Measurements from ENCODE around the gene MIPOL1. TPM values are rescaled to one million over a fixed set of nuclear protein-coding genes. Genes with fewer than 3 reads are reported as not detected.

The MIPOL1 gene, protein sequence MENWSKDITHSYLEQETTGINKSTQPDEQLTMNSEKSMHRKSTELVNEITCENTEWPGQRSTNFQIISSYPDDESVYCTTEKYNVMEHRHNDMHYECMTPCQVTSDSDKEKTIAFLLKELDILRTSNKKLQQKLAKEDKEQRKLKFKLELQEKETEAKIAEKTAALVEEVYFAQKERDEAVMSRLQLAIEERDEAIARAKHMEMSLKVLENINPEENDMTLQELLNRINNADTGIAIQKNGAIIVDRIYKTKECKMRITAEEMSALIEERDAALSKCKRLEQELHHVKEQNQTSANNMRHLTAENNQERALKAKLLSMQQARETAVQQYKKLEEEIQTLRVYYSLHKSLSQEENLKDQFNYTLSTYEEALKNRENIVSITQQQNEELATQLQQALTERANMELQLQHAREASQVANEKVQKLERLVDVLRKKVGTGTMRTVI
- total RNA-seq: 10 to 100 TPM; 10.4 to 12.5 TPM
- 10 to 100 TPM; 11.8 to 16.0 (median 13.1) TPM for polyA plus RNA-seq (ENCODE audit: insufficient read length in 6 of 6)
- long read RNA-seq, donor 1, partial matches to known transcripts: 0 of 1 reads
- long read RNA-seq, donor 1, other reads (novel, unspliced or antisense): 0 of 1 reads
- long read RNA-seq, donor 2: 0 reads
- long read RNA-seq, donor 3: 0 reads
- long read RNA-seq, donor 4, partial matches to known transcripts: 1 of 2 reads
- long read RNA-seq, donor 4, other reads (novel, unspliced or antisense): 1 of 2 reads
- long read RNA-seq, donor 5, partial matches to known transcripts: 6 of 6 reads
- long read RNA-seq, donor 5, other reads (novel, unspliced or antisense): 0 of 6 reads
- long read RNA-seq, donor 6: 0 reads
- long read RNA-seq, donor 7: 0 reads
- long read RNA-seq, donor 8: 0 reads
- long read RNA-seq, donor 9: 0 reads
- long read RNA-seq, donor 10, partial matches to known transcripts: 0 of 2 reads
- long read RNA-seq, donor 10, other reads (novel, unspliced or antisense): 2 of 2 reads
- long read RNA-seq, donor 11: 0 reads
- long read RNA-seq, donor 12: 0 reads

GRCh38 chr14:37197421-37198272 is at the start of gene MIPOL1:
Gene MIPOL1, plus strand, starts transcription at chr14:37197937. Its CDS starts 49,952 bp downstream, at chr14:37247889.
- peak; percentile 99 for ATAC-seq
- intact Hi-C loops (cut with DNase I): no loop called here
- no peaks in the 10 kb centered on the region for H3K36me3 ChIP-seq

GRCh38 chr14:37150414-37150813 is 47.3 kb upstream of the MIPOL1 start:
- TF ChIP-seq, protein P1, sequence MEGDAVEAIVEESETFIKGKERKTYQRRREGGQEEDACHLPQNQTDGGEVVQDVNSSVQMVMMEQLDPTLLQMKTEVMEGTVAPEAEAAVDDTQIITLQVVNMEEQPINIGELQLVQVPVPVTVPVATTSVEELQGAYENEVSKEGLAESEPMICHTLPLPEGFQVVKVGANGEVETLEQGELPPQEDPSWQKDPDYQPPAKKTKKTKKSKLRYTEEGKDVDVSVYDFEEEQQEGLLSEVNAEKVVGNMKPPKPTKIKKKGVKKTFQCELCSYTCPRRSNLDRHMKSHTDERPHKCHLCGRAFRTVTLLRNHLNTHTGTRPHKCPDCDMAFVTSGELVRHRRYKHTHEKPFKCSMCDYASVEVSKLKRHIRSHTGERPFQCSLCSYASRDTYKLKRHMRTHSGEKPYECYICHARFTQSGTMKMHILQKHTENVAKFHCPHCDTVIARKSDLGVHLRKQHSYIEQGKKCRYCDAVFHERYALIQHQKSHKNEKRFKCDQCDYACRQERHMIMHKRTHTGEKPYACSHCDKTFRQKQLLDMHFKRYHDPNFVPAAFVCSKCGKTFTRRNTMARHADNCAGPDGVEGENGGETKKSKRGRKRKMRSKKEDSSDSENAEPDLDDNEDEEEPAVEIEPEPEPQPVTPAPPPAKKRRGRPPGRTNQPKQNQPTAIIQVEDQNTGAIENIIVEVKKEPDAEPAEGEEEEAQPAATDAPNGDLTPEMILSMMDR (IDR thresholded peaks at IDR 0.05): peak; percentile 48 to 79
- H3K27ac ChIP-seq: no peak overlapping the region
- intact Hi-C loops (cut with DNase I): no loop called here
- peaks cover 0 to 2% of the 10 kb centered on the region in 2 donors for H3K9me3 ChIP-seq
- no peaks in the 10 kb centered on the region for H3K36me3 ChIP-seq
- H3K27me3 ChIP-seq: no peaks in the 10 kb centered on the region
- no peak overlapping the region for H3K4me3 ChIP-seq
- peaks cover 0 to 7% of the 10 kb centered on the region in 2 donors for H3K4me1 ChIP-seq
- DNase-seq (peak in 2 of 4 donors; percentile 25 to 42), ATAC-seq (peak; percentile 90)

More at GRCh38 chr14:37197421-37198272, at the start of gene MIPOL1:
- H3K9me3 ChIP-seq: no peaks in the 10 kb centered on the region
- TF ChIP-seq, protein P1 (IDR thresholded peaks at IDR 0.05): peak in 1 of 2 donors; percentile 16
- DNase-seq: peak; percentile 83 to 93 (median 88)
- H3K27me3 ChIP-seq: peaks cover 0 to 13% of the 10 kb centered on the region in 2 donors
- H3K4me1 ChIP-seq: peaks cover 0 to 9% of the 10 kb centered on the region in 2 donors
- peak within 1 kb of the TSS; percentile 50 to 53 for H3K4me3 ChIP-seq
- peak within 1 kb of the TSS; percentile 82 to 87 for H3K27ac ChIP-seq

DNA sequence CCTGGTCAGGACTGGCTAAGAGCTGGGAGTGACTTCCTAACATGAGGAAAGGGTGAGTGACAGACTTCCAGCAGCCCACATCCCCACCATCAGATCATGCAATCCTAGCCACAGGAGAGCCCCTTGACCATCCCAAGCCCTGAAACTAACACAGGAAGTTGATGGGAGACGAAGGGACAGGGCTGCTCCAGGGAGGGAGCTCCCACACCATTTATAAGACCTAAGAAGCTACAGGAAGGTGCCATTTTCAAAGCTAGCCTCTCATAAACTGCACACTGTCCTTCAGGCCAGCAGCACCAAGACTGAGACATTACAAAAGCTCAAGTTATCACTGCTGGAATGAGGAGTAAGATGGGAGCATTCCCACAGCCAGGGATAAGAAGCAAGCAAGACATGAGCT is 44.7 kb upstream of the MIPOL1 start:
- TF ChIP-seq, protein P1 (IDR thresholded peaks at IDR 0.05): no peak
- Histone ChIP-seq H3K9me3 (peaks cover 0 to 4% of the 10 kb centered on the region in 2 donors), H3K4me1 (peaks cover 0 to 7% of the 10 kb centered on the region in 2 donors), H3K36me3 (no peaks in the 10 kb centered on the region), H3K27ac (no peak overlapping the region), H3K27me3 (no peaks in the 10 kb centered on the region), H3K4me3 (no peak overlapping the region)
- ATAC-seq (no peak), DNase-seq (no peak)
- intact Hi-C loops (cut with DNase I): no loop called here

DNA sequence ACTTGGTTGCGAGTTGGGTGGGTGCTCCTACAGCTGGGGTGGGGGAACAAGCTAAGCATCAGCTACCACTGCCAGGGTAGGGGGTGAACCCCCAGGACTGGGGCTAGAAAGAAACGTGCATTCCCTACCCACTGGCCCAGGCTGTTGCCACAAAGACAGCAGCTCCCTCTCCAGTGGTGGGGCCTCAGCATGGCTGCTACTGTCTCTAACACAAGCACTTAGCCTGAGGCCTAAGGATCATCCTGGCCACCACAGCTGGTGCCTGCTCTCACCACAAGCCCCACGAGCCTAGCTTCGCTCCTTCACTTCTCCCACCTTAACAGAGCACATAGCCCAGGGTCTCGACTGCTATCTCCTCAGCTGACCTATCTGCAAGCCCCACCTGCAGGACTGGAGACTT is 44.3 kb upstream of the MIPOL1 start:
- no peaks in the 10 kb centered on the region for H3K27me3 ChIP-seq
- no peak overlapping the region for H3K27ac ChIP-seq
- H3K4me3 ChIP-seq: no peak overlapping the region
- DNase-seq (no peak), ATAC-seq (no peak)
- intact Hi-C loops (cut with DNase I): no loop called here
- peaks cover 0 to 7% of the 10 kb centered on the region in 2 donors for H3K4me1 ChIP-seq
- TF ChIP-seq, protein P1 (IDR thresholded peaks at IDR 0.05): no peak
- peaks cover 0 to 4% of the 10 kb centered on the region in 2 donors for H3K9me3 ChIP-seq
- H3K36me3 ChIP-seq: no peaks in the 10 kb centered on the region
